ENCODE measurements around the gene HUS1.

Gene HUS1

DNA sequence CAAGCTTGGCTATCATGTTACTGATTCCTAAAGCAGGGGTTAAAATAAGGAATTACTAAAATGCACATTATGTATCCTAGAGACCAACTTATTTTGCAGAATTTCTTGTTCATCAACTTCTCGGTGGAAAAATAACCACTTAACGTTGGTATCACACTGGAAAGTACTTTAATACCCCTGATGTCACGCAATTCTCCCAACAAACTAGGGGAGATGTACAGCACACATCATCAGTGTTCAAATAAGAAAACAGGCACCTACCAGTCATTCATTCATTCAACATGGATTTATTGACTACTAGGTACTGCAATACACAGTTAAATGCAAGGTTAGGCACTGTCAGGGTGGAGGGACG lies 648 bp downstream of the HUS1 start:
- DNase-seq (ENCODE audit: extremely low read depth, low read depth): no peak
- no peak for TF ChIP-seq CTCF (IDR thresholded peaks at IDR 0.05; ENCODE audit: low read depth, low read length)

DNA sequence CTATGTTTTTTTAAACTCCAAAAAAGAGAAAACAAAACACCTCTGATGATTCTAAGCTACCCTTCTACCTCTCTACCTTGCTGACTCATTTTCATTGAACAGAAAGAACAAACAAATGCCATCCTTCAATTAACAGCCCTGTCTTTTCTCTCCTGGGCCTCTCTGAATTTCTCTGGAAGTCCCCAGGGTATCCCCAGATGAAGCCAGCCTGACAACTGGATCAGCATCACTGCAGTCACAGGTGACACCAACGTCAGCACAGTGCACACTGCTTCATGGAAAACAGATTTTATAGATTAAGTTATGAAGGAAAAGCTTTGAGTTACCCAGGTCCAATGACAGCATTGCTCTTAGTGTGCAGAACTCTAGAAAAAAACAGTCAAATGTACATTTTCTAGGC lies 5.7 kb downstream of the HUS1 start:
- no peak for DNase-seq (ENCODE audit: extremely low read depth, low read depth)
- TF ChIP-seq CTCF (IDR thresholded peaks at IDR 0.05; ENCODE audit: low read depth, low read length): no peak

- DNase-seq (ENCODE audit: extremely low read depth, low read depth): no peak
- TF ChIP-seq CTCF (IDR thresholded peaks at IDR 0.05; ENCODE audit: low read depth, low read length): no peak
These were observed 8.7 kb downstream of the HUS1 start for GRCh38 chr7:47970761-47971160.

- peak; percentile 96 for TF ChIP-seq CTCF (IDR thresholded peaks at IDR 0.05; ENCODE audit: low read depth, low read length)
These were observed 10.3 kb downstream of the HUS1 start for GRCh38 chr7:47968847-47969774.

GRCh38 chr7:47967708-47968107 lies 11.7 kb downstream of the HUS1 start:
- no peak for DNase-seq (ENCODE audit: extremely low read depth, low read depth)
- no peak for TF ChIP-seq CTCF (IDR thresholded peaks at IDR 0.05; ENCODE audit: low read depth, low read length)

More at GRCh38 chr7:47968847-47969774, 10.3 kb downstream of the HUS1 start:
- no peak for DNase-seq (ENCODE audit: extremely low read depth, low read depth)

- DNase-seq (ENCODE audit: extremely low read depth, low read depth): no peak
- no peak for TF ChIP-seq CTCF (IDR thresholded peaks at IDR 0.05; ENCODE audit: low read depth, low read length)
These were observed 12.3 kb downstream of the HUS1 start for GRCh38 chr7:47967123-47967522.

DNA sequence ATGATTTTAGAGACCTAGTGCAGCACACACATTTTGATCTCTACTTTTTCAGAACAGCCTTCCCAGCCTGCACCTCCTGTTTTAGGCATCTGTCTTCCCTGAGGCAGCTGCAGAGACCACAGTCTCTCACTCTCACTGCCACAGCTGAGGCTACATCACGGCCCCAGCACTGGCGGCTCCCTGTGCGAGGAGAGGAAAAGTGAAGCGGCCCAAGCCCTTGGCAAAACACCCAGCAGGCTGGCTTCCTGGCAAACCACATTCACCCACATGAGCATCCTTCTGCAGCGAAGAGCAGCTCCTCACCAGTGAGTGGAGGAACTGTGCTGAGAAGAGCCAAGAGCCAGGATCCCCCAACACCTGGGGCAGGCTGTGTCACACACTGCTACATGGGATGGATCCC lies 14.0 kb downstream of the HUS1 start:
- no peak for TF ChIP-seq CTCF (IDR thresholded peaks at IDR 0.05; ENCODE audit: low read depth, low read length)

More for the DNA sequence above, 14.0 kb downstream of the HUS1 start:
- no peak for DNase-seq (ENCODE audit: extremely low read depth, low read depth)

Data from AG09319 (cell line).